GM13977 (cell line): ENCODE measurements around the gene ASB13.

ENCODE experiments used
- DNase-seq: peaks from one replicate; pipeline ENCODE4 v3.0.0; 2012; ENCODE audit warnings: low spot score
- in situ Hi-C: fragments of 300-500 bp; cut with MboI; formaldehyde crosslinking; loops from one replicate; pipeline ENCODE4 v1.12.0; 2022; ENCODE audit warnings: low sequenced_read_pairs, low pct_unique_long_range_greater_than_20kb, mixed read lengths, inconsistent platforms; ENCODE audit not compliant: unreplicated experiment
- TF ChIP-seq, protein P1 (sequence below): IDR thresholded peaks from 2 replicates; pipeline ENCODE4 v1.5.1; 2012; ENCODE audit warnings: mild to moderate bottlenecking, control low read depth; ENCODE audit not compliant: insufficient read depth; ENCODE audit errors: extremely low read depth, missing control alignments

ASB13 gene

DNA sequence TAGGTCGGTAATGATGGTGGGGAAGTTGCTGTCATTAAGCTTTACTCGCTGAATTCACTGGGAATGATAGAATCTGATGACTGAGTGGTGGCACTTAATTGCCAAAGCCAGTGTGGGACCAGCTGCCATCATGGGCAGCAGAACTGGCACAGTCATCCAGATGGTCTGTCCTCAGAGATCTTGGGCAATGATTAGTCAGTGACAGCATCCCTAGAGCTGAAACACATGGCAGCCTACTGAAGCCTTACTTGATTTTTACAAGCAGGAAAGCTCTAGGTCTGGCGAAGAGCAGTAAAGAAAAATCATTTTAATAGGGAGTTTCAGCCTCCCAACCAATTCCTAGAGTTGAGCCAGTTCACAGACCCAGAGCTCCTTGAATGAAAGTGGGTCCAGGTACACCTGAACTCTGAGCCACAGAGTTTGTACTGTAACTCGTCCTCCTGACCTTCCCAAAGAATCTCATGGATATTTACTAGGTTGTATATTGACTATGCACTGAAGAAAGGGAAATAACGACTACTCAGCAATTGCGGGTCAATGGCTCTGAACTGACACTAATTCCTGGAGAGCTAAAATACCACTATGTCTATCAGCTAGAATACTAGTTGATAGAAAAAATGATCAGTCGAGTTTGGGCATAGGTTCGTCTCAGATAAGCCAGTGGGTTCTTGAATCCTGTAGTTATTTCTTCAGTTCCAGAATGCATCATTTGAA lies 4.4 kb upstream of the ASB13 start:
- DNase-seq, result no peak
- TF ChIP-seq, protein P1, sequence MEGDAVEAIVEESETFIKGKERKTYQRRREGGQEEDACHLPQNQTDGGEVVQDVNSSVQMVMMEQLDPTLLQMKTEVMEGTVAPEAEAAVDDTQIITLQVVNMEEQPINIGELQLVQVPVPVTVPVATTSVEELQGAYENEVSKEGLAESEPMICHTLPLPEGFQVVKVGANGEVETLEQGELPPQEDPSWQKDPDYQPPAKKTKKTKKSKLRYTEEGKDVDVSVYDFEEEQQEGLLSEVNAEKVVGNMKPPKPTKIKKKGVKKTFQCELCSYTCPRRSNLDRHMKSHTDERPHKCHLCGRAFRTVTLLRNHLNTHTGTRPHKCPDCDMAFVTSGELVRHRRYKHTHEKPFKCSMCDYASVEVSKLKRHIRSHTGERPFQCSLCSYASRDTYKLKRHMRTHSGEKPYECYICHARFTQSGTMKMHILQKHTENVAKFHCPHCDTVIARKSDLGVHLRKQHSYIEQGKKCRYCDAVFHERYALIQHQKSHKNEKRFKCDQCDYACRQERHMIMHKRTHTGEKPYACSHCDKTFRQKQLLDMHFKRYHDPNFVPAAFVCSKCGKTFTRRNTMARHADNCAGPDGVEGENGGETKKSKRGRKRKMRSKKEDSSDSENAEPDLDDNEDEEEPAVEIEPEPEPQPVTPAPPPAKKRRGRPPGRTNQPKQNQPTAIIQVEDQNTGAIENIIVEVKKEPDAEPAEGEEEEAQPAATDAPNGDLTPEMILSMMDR, result no peak
- in situ Hi-C loops, result no loop called here

DNA sequence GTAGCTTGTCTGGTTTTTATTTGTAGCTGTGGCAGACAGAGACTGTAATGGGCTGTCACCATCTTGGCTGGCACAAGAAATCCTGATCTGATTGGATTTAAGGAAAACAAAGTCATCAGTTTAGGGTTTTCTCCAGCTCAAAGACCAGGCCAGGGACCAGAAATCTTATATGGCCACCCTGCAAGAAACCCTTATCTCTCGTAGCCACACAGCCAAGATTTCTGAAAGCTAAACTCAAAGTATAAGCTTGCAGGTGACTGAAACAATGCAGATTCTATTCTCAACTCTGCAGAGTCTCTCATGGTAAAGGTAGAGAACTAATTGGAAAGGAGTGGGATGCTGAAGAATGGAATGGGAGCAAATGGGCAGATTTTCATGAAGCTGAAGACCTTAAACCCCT lies 3.2 kb upstream of the ASB13 start:
- TF ChIP-seq, protein P1, result no peak
- in situ Hi-C loops, result no loop called here
- no peak for DNase-seq

DNA sequence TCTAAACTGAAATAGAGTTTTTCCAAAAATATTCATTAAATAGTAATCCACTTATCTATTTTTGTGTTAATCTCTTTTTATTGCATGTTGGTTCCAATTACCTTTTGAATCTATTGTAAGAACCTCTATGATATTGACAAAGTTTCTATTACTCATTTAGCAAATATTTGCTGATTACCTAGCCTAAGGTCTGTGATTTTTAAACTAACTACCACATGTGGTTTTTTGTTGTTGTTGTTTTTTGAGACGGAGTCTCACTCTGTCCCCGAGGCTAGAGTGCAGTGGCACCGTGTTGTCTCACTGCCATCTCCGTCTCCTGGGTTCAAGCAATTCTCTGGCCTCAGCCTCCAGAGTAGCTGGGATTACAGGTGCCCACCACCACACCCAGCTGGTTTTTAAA lies 2.0 kb upstream of the ASB13 start:
- no peak for DNase-seq
- TF ChIP-seq, protein P1, result no peak
- in situ Hi-C loops, result no loop called here

DNA sequence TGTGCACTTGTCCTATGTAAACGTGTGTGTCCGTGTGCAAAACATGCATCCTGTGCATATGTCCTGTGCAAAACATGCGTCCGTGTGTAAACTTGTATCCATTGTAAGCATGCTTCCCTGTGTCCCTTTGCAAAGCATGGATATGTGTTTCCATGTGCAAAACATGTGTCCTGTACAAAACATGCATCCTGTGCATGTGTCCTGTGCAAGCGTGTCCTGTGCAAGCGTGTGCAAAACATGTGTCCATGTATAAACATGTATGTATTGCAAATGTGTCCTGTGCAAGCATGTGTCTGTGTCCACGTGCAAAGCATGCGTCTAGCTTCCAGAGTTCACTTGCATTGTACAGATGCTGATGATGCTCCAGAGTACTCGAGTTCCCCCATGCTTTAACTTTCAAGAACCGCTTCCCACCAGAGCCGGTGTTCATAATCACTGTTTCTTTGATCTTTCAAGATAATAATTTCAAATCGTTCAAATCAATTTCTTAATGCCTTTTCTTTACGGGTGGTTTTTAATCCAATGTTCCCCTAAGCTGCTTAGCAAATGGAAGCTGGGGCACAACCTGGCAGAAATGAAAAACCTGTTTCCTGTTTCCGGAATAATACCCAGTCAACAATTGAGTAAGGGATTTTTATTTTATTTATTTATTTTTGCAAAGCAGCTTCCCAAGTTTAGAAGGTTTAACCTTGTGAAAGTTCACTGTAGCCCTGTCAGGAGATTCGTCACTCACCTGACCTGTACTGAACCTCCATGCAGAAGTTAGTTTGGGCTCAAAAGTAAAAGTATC lies 641 bp upstream of the ASB13 start:
- in situ Hi-C loops, result no loop called here
- no peak for DNase-seq
- TF ChIP-seq, protein P1, result no peak

DNA sequence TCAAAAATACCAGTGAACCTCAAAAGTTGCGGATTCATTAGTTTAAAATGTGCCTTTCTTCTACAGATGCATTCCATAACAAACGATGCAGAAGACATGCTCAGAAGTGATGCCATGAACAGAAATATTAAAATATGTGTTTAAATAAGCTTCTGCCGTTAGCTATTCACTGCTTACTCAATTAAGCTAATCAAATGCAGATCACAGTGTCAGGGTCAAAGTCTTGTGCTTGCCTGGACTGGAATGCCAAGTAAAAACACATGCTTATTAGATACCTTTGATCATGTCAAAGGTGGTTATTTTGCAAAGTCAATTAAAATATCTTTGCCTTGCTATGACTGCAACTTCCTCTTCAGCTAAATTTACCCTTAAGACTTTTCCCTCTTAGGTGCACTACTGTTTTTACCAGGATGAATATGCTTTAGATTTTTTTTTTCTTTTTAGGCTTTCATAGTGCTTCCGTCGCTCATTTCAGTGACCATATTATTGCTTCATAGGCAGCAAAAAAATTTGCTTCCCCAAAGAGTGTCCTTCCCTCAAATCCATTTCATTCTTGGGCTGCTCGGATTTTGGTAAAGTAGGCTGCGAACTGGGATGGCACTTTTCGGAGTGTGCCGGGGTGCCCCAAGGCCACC lies 905 bp downstream of the ASB13 start:
- in situ Hi-C loops, result no loop called here
- DNase-seq, result peak; percentile 28
- TF ChIP-seq, protein P1, result no peak

DNA sequence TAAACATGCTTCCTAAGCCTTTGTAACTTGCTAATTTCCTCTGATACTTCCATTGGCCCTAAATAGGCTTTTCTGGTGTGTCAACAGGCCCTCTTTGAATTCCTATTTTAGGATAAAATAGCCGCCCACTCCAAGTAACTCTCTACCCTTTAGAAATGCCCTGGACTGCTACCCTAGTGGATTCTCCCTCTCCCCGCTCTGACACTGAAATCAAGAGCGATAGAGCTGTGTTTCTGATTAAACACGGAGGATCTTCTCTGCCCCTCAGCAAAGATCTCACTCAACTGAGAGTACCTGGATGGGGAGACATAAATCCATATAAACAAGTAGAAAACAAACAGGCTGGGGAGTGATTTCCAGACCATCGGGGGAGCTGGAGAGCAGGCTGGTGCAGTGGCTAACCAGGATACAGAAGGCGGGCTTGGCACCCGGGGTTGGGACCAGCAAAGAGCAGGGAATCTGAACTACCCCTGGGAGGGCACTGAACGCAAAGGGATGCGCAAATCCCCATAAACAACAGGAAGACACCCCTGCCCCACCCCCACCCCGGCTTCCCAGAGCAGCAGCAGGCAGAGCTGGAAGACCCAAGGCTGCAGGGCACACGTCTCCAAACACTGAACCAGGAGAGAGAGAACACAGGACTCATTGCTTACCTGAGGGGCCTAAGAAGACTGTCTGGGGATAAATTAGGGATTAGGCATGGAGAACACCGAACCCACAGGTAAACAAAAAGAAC lies 2.5 kb downstream of the ASB13 start:
- TF ChIP-seq, protein P1, result no peak
- in situ Hi-C loops, result no loop called here
- DNase-seq, result no peak
